ENCODE data around the gene SRR.

- TF ChIP-seq EZH2 (IDR thresholded peaks at IDR 0.05; ENCODE audit: borderline replicate concordance, low read depth, low read length, severe bottlenecking) (no peak), CTCF (IDR thresholded peaks at IDR 0.05; ENCODE audit: extremely low read depth in 1 of 2, insufficient read depth in 1 of 2, low read depth in 1 of 2, low read length in 2 of 2) (no peak), POLR2A (IDR thresholded peaks at IDR 0.05; ENCODE audit: low read depth, low read length) (no peak), POLR2AphosphoS5 (IDR thresholded peaks at IDR 0.05; ENCODE audit: insufficient read depth, low read depth, low read length) (no peak), GATA2 (IDR thresholded peaks at IDR 0.05; ENCODE audit: insufficient read depth, insufficient read length, low read depth, low read length) (no peak)
These were observed 43.8 kb upstream of the SRR start for GRCh38 chr17:2259769-2260536.

Data from endothelial cell of umbilical vein (primary cell).